ENCODE data around the gene COL15A1. TPM values are rescaled to one million over a fixed set of nuclear protein-coding genes. Genes with fewer than 3 reads are reported as not detected.

Gene COL15A1
- total RNA-seq, 2 donors from 2014 or later: 6.0 to 16.0 TPM

- no peak for TF ChIP-seq CTCF (IDR thresholded peaks at IDR 0.05)
- intact Hi-C loops (cut with DNase I): no loop called here
- H3K4me1 ChIP-seq: no peaks in the 10 kb centered on the region
- H3K27me3 ChIP-seq: no peaks in the 10 kb centered on the region
- H3K9ac ChIP-seq (ENCODE audit: low read depth in 2 of 2, low read length in 2 of 2): no peak overlapping the region
- no peak overlapping the region for H3K27ac ChIP-seq
- no peaks in the 10 kb centered on the region for H3K9me3 ChIP-seq
- no peak overlapping the region for H3K4me3 ChIP-seq
- H3K36me3 ChIP-seq: no peaks in the 10 kb centered on the region
- no peak for DNase-seq
Observed at GRCh38 chr9:99118782-99119466, 175.2 kb downstream of the COL15A1 start.

GRCh38 chr9:99119976-99120655, 176.4 kb downstream of the COL15A1 start:
- H3K9ac ChIP-seq (ENCODE audit: low read depth in 2 of 2, low read length in 2 of 2): no peak overlapping the region
- H3K27ac ChIP-seq: no peak overlapping the region
- intact Hi-C loops (cut with DNase I): no loop called here
- H3K4me1 ChIP-seq: no peaks in the 10 kb centered on the region
- H3K36me3 ChIP-seq: no peaks in the 10 kb centered on the region
- TF ChIP-seq CTCF (IDR thresholded peaks at IDR 0.05): no peak
- no peak for DNase-seq
- no peaks in the 10 kb centered on the region for H3K9me3 ChIP-seq
- no peak overlapping the region for H3K4me3 ChIP-seq
- H3K27me3 ChIP-seq: no peaks in the 10 kb centered on the region

Other genes starting within 250 kb of the COL15A1 start
- under 1 TPM in 1 of 2 donors, not detected in 1; 0.05 TPM for gene GABBR2, start 235.0 kb upstream of the COL15A1 start, total RNA-seq
- 10 to 100 TPM; 19.5 to 22.0 TPM for gene ANKS6, start 147.4 kb upstream of the COL15A1 start, total RNA-seq
- 100 to 1,000 TPM in 1 of 2 donors, 10 to 100 TPM in 1; 69.6 to 145 TPM for gene GALNT12, start 136.2 kb upstream of the COL15A1 start, total RNA-seq
- gene TGFBR1, start 161.2 kb downstream of the COL15A1 start, total RNA-seq: 10 to 100 TPM; 19.0 to 48.7 TPM

Measured in colonic mucosa (tissue), 4 donors.